IPS-18c (cell line): Measurements from ENCODE around the gene CBX5.
"Not testable (repeated sequence)": the region's sequence is repeated elsewhere in the genome, so short reads cannot be mapped to it uniquely, and the experiment has no call there.

ENCODE experiments used
- H3K4me3 ChIP-seq: 2 replicates; pipeline ENCODE4 v1.7.0; 2013; ENCODE audit warnings: low read depth, mild to moderate bottlenecking, low read length, moderate library complexity; ENCODE audit not compliant: insufficient read depth
- H3K9me3 ChIP-seq: one replicate; pipeline ENCODE4 v1.6.1; 2013; ENCODE audit warnings: mild to moderate bottlenecking, low read length, moderate library complexity; ENCODE audit not compliant: control insufficient read depth, insufficient read depth

CBX5 gene

DNA sequence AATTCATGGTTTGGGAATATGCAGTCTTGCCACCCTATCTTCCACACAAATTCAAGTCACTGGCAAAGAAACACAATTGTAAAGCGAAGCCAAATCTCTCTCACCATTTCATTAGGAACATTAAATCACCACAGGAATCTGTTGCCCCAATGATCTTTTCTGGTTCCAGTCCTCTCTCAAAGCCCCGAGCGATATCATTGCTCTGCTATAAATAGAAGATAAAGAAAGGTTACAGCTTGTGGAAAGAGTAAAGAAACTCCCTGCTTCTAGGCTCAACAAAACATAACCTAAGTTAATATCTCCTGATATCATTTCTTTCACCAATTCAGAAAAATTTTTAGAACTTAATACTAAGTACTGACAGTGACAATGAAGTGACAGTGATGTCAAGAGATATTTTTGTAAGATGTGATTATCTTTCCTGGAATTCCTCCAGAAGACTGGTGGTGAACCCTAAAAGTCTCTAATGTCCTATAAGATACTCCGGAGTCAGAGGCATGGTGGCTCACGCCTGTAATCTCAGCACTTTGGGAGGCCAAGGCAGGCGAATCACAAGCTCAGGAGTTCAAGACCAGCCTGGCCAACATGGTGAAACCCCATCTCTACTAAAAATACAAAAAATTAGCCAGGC lies 33.8 kb downstream of the CBX5 start:
- H3K4me3 ChIP-seq, result no peak overlapping the region
- H3K9me3 ChIP-seq, result no peaks in the 10 kb centered on the region

DNA sequence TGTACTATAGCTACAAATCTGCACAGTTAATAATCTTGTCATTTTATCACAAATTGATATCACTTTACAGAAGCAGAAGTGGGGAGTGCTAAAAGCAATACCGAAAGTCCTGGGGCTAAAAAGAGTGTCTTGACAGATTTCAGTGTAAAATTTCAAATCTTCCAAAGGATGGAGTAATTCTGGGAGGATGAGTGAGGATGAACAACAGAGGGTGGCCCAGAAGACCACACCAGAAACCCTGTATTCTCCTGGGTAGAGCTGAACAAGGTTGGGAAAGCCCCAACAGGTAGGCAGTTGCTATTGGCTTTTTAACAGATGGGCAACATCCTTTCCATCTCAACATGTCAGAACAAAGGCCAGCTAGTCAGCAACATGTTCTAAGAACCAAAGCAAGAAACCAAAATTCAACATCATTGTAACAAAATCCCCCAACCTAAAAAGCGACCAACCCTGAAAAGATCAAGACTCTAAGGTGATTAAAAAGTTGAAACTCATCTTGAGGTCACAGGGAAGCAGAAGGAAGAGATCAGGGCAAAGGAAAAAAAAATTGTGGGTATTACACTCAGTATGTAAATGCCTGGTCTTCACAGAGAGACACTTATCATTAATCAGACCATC lies 38.8 kb downstream of the CBX5 start:
- H3K9me3 ChIP-seq, result no peaks in the 10 kb centered on the region
- H3K4me3 ChIP-seq, result no peak overlapping the region

DNA sequence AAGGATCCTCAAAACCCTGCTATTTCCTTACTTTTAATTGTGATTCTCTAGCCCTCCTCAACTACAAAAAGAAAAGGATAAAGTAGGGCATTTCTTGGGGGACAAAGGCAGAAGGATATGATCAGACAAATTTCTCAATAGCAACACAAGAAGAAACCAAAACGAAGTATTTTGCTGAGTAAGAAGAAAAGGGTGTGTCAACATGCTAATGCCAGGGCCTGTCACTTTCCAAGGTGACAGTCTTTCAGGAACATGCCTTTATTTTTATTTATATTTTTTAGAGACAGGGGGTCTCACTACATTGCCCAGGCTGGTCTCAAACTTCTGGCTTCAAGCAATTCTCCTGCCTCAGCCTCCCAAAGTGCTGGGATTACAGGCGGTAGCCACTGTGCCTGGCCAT lies 39.8 kb downstream of the CBX5 start:
- no peak overlapping the region for H3K4me3 ChIP-seq
- no peaks in the 10 kb centered on the region for H3K9me3 ChIP-seq

DNA sequence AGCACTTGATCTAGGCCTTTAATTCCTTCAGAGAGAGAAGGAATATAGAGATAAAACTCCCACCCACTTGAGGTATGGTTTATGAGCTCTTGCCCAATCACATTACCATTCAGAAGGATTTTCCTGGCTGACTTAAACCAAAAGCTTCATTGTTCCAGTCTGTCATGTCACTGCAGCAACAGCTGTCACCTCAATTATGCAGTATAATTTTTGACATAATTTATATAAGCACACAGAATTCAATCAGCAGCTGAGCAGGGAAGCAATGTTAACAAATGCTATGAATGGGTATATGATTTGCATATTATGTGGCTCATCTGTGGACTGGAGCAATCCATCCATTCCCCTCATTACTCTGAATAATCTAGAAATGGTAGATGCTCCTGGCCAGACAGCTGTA lies 40.3 kb downstream of the CBX5 start:
- H3K9me3 ChIP-seq, result no peaks in the 10 kb centered on the region
- no peak overlapping the region for H3K4me3 ChIP-seq

DNA sequence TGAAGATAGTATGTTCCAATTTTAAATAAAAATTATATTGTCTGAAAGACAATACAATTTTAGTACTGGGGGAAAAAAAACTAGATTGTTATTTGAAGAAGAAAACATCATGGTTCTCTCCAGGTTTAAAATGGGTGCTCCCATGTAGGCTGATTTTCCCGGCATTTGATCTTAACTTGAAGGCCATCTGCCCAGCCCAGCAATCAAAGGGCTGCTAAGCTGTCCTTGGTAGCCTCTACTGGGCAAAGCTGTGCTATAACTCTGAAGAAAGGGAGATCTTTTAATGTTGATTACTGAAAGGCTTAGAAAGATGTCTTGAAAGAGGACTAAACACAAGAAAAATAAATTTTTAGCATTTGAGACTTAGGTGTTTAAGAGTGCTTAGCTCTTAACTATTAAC lies 41.4 kb downstream of the CBX5 start:
- Histone ChIP-seq H3K4me3 (no peak overlapping the region), H3K9me3 (no peaks in the 10 kb centered on the region)

DNA sequence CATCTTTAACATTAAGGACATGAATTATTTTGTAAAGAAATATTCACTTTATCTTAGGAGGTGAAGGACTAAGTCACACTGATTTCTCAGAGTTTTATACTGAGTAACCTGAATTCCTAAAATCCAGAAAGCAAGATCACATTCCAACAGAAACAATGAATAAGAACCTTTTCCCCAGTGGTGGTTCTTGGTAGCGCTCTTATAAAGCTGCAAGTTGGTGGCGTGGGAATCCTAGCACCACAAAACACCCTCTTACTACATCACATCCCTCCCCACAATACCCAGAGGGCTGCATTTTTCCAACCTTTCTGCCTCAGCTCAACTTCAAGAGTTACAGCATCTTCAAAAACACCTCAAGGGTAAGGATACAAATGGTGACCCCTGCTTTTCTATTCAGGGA lies 47.1 kb downstream of the CBX5 start:
- H3K4me3 ChIP-seq, result no peak overlapping the region

DNA sequence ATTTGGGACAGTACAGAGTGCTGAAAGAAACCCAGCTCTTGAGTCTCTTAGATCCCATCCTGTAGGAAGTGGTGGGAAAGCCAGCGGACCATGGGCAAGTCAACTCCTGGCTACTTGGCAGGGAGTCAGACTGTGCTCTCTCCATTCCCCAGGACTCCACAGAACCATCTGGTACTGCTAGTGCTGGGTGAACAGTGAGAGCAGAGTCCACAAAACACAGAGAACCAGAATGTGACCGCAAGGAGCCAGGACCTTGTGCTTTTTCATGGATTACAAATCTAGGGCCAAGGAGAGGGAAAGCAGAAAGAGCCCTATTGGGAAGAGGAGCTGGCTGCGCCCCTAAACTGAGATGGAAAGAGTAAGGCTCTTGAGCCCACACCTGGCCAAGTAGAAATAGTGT lies 48.7 kb downstream of the CBX5 start:
- not testable (repeated sequence) for H3K4me3 ChIP-seq, H3K9me3 ChIP-seq

More for the DNA sequence above, 47.1 kb downstream of the CBX5 start:
- H3K9me3 ChIP-seq, result no peaks in the 10 kb centered on the region

DNA sequence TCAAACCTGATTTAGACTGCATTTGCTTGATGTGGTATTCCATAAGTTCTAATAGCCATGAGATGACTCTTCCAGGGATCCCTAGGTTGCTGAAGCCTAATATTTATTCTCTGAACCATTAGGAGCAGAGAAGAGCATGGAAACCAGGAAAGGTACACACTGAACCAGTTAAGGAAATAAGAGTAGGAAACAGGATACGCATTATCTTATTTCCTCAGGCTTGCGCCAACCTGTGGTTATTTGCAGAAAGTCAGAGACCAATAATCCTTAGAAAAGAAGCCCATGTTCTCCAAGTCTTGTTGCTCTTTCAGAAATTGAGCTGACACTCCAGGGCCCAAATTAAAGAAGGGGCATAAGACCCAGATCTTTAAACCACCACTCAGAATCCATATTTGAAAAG lies 49.4 kb downstream of the CBX5 start:
- Histone ChIP-seq H3K4me3 (no peak overlapping the region), H3K9me3 (no peaks in the 10 kb centered on the region)

DNA sequence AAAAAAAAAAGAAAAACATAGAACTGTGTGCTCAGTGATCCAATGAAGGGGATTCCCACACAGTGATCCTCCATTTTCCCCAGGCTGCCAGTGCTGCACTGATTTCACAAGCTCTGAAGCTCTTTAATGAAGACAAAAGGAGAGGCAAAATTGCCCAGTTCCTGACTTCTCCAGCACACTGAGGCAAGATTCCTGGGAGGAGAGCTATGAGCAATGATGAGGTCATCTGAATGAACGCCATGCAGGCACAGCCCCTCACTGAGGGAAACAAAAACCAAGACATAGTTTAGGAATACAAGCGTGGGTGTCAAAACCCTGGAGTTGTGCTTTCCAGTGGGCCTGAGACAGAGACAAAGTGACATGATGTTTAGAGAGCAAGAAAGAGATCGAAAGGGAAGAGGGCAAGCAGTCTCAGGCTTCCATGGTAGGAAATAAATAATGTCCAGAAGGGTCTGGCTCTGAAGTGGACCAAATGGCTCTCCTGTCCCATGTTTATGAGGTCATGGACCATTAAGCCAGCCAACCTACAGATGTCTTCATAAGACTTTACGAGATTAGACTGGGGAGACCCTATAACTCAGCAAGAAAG lies 50.2 kb downstream of the CBX5 start:
- Histone ChIP-seq H3K9me3 (no peaks in the 10 kb centered on the region), H3K4me3 (no peak overlapping the region)

DNA sequence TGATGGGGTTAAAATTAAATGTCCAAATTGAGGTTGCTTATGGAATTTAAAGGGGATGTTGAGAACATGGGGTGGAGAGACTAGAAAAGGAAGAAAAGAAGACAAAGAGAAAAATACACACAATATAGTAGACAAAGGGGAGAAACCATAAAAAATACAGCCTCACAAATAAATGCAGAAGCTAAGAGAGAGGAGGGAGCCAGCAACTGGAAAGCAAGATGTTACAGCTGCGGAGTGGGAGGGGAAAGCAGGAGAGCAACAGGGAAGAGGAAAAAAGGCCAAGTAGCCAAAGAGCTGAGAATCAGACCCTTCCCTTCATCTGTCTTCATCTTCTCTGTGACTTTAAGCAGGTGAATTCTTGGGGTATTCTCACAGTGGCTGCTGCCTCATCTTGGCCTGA lies 51.5 kb downstream of the CBX5 start:
- Histone ChIP-seq H3K9me3 (no peaks in the 10 kb centered on the region), H3K4me3 (no peak overlapping the region)

DNA sequence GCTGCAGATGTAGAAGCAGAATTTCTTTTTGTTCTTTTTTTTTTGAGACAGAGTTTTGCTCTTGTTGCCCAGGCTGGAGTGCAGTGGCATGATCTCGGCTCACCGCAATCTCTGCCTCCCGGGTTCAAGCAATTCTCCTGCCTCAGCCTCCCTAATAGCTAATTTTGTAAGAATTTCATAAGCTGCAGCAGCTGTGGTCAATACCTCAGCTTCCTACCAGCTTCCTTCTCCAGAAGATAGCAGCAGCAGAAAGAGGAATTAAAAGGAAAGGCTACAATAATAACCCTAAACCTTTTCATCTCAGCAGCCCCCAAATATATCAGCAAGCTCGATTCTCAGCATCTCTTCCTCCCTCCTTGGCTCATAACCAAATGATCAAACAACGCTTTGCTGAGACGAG lies 52.0 kb downstream of the CBX5 start:
- H3K9me3 ChIP-seq, H3K4me3 ChIP-seq: not testable (repeated sequence)

DNA sequence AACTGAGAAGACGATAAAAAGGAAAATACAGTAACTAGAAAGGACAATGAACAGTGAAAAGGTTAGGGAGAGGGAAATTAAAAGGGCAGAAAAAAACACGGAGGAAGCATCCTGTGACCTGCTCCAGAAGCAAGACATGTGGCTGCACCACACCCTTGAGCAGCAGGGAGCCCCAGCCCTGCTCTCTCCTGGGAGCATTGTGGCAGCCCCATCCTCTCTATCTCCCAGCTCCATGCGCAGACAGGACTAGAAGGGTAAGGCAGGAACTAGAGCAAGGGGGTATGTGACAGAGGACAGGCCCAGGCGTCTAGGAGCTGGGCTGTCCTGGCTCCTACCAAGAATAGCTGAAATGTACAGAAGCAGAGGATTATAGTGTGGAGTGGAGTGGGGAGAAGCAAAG lies 52.5 kb downstream of the CBX5 start:
- H3K9me3 ChIP-seq, result no peaks in the 10 kb centered on the region
- H3K4me3 ChIP-seq, result no peak overlapping the region

DNA sequence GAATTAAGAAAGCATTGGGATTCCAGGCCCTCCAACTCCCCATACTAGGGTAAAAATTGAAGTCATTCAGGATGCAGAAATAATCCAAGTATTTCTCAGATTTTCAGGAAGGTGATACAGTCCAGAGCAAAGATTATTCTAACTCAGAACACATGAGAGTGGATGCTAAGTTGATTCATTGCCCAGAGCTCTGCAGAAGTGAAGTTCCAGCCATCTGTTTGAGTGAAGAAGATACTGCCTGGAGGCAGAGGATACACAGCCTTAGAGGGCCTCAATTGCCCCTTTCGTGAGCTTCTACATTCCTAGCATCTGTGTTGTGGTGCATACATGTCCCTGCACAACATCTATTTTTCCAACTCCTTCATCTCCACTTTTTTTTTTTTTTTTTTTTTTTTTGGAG lies 54.3 kb downstream of the CBX5 start:
- H3K4me3 ChIP-seq, result no peak overlapping the region
- no peaks in the 10 kb centered on the region for H3K9me3 ChIP-seq

DNA sequence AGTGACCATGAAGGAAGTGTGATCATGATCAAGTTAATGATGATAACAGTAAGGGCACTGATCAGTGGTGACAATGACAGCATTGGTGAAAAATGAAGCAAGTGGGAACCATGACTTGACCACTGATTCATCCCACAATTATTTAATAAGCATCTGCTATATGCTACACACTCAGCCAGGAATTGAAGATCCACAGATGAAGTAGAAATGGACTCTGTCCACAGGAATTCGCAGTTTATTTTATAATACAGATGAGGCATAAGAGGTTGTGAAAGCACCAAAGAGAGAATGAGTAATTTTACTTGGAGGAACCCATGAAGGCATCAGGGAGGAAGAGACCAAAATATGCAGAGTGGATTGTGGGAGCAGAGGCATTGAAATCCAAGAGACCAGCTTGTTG lies 57.3 kb downstream of the CBX5 start:
- Histone ChIP-seq H3K4me3 (no peak overlapping the region), H3K9me3 (peaks cover 3% of the 10 kb centered on the region)

DNA sequence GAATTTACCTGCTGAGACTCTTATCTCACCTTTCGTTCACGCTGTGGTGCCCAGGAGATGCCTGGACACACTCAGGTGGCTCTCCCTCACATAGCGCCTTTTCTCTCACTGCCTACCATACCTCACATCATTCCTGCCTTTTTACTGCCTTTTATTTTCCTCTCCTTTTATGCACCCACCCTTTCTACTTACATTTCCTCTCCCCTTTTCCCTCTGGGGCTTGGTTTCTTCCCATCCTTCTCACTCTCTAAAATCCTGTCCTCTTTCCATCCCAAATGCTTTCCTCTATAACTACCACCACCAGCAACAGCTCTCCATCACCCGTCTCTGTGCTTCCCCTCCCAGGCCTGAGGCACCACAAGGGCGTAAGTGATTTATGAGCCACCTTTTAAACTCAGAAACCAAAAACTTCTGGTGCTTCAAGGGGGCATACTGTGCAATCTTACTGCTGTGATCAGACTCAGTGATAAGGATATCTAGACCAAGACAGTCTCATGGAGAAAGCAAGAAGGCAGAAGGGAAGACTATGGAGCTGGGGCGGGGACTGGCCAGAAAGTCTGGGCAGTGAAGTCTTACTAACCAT lies 58.4 kb downstream of the CBX5 start:
- peaks cover 3% of the 10 kb centered on the region for H3K9me3 ChIP-seq
- H3K4me3 ChIP-seq, result no peak overlapping the region

DNA sequence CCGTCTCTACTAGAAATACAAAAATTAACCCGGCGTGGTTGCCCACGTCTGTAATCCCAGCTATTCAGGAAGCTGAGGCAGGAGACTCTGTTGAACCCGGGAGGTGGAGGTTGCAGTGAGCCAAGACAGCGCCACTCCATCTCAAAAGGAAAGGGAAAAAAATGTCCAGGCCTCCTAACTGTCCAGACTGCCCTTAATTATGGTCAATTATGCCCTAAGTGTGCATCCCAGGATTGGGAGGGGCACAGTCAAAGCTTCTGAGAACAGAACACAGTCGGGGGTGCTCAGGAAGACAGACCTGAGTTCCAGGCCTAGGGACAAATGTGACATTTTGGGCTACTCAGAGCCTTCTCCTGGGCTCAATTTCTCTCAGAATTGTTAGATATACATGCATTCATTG lies 59.4 kb downstream of the CBX5 start:
- no peak overlapping the region for H3K4me3 ChIP-seq

DNA sequence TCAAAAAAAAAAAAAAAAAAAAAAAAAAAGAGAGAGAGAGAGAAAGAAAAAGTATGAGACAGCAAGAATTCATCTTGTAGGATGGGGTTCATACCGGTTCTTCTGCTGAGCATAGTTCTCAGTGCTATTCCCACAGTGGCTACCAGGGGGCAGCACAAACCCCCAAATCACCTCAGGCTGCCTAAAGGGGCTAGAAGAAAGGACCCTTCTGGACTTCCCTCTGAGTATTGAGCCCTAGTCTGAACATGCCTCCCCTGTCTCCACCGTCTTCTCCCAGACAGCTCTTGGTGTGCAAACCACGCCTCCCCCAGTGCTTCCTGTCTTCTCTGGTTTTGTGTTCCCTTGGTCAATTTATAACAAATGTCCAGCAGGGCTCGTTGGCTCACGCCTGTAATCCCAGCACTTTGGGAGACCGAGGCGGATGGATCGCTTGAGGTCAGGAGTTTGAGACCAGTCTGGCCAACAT lies 59.8 kb downstream of the CBX5 start:
- H3K4me3 ChIP-seq, result no peak overlapping the region
- H3K9me3 ChIP-seq, result peaks cover 3% of the 10 kb centered on the region

More for the DNA sequence above, 59.4 kb downstream of the CBX5 start:
- peaks cover 3% of the 10 kb centered on the region for H3K9me3 ChIP-seq

DNA sequence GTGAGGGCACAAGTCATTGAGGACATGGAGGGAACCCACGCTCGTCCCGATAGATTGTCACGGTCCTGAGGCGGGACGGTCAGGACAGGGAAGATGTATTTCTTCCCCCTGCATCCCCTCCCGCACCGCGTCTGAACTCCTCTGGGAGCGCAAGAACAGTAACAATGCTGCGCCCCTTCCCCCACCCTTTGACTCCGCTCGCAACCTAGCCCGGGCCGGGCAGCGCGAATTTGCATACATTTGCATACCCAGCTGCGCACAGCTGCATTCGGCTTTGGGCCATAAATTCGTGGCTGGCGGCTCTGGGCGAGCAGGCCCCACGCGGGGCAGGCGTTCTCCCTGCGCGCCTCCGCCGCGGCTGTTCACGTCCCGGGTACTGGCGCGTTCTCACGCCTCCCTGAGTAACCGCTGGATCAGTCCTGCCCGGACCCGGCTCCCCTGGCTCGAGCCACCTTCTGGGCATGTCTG lies 62.1 kb downstream of the CBX5 start:
- Histone ChIP-seq H3K9me3 (peaks cover 3% of the 10 kb centered on the region), H3K4me3 (peak overlapping the region; percentile 52)
